Astrocyte of the spinal cord (primary cell): ENCODE results near the gene SRD5A2.

Experiments used
- DNase-seq: peaks from one replicate; pipeline ENCODE4 v3.0.0; 2011; ENCODE audit warnings: low read depth, low spot score
- H3K4me3 ChIP-seq: 2 replicates; pipeline ENCODE4 v1.5.1; 2011; ENCODE audit warnings: low read depth, mild to moderate bottlenecking, low read length, moderate library complexity
- CTCF ChIP-seq: IDR thresholded peaks from 2 replicates; pipeline ENCODE4 v1.5.1; 2012; ENCODE audit warnings: low read depth, mild to moderate bottlenecking, low read length, inconsistent platforms
- in situ Hi-C: cut with HindIII; loops from 2 replicates; pipeline ENCODE4 v1.10.0; 2017; ENCODE audit warnings: low sequenced_read_pairs

Gene SRD5A2

GRCh38 chr2:31558401-31559295, 22.1 kb downstream of the SRD5A2 start:
- in situ Hi-C loops: no loop called here
- H3K4me3 ChIP-seq: no peak overlapping the region
- peak; percentile 7 for DNase-seq
- no peak for TF ChIP-seq CTCF

- no peak for TF ChIP-seq CTCF
- no peak for DNase-seq
- in situ Hi-C loops: no loop called here
- no peak overlapping the region for H3K4me3 ChIP-seq
Observed at GRCh38 chr2:31556940-31557339, 23.8 kb downstream of the SRD5A2 start.

- no peak for DNase-seq
- TF ChIP-seq CTCF: no peak
- in situ Hi-C loops: no loop called here
- H3K4me3 ChIP-seq: no peak overlapping the region
Observed at GRCh38 chr2:31555967-31556706, 24.6 kb downstream of the SRD5A2 start.

DNA sequence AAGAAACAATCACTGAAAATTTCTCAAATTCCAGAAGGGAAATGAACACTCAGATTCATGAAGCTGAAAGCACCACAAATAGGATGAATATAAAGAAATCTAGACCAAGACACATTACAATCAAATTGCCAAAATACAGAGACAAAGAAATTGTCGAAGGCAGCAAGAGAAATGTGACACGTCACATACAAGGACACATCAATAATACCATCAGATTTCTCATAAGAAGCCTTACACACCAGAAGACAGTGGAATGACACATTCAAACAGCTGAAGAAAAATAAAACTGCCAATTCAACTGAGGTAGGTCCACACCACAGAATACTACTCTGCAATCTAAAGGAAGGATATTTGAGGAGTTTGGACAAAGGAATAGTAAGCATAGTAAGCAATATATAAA, 27.4 kb downstream of the SRD5A2 start:
- TF ChIP-seq CTCF: no peak
- H3K4me3 ChIP-seq: no peak overlapping the region
- in situ Hi-C loops: no loop called here
- no peak for DNase-seq

DNA sequence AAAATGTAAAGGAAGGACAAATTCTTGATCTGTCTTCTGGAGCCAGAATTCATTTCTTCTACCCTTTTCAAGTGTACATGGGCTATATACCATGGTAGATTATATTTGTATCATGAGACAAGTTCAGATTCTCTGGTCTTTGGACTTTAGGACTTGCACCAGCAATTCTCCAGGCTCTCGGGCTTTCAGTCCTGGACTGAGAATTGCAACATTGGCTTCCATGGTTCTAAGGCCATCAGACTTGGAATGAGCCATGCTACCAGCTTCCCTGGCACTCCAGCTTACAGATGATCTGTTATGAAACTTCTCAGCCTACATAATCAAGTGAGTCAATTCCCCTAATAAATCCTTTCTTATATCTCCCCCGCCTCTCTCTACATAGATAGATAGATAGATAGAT, 33.3 kb downstream of the SRD5A2 start:
- no peak for DNase-seq
- H3K4me3 ChIP-seq: no peak overlapping the region
- in situ Hi-C loops: no loop called here
- TF ChIP-seq CTCF: no peak

DNA sequence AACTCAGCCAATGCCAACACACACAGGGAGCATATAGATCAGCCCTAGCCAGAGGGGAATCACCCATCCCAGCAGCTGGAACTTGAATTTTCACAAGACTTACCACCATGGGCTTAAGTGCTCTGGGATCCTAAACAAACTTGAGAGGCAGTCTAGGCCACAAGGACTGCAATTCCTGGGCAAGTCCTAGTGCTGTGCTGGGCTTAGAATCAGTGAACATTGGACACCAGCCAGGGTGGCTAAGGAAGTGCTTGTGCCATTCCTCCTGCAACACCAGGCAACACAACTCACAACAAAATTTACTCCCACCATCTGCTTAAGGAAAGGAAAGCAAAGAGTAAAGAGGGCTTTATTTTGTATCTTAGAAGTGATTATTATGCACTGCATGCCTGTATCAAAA, 38.9 kb downstream of the SRD5A2 start:
- H3K4me3 ChIP-seq: no peak overlapping the region
- no peak for TF ChIP-seq CTCF
- DNase-seq: no peak
- in situ Hi-C loops: no loop called here
